IPS-NIHi7 (cell line): Measurements from ENCODE around the gene NR3C1.

Experiments
- DNase-seq: peaks from one replicate; pipeline ENCODE4 v3.0.0; 2012; ENCODE audit warnings: mixed read lengths; ENCODE audit errors: extremely low spot score

NR3C1 gene

GRCh38 chr5:143234162-143234842 lies 169.2 kb downstream of the NR3C1 start:
- no peak for DNase-seq

GRCh38 chr5:143233031-143233430 lies 170.5 kb downstream of the NR3C1 start:
- DNase-seq, result no peak

GRCh38 chr5:143231973-143232812 lies 171.3 kb downstream of the NR3C1 start:
- no peak for DNase-seq

GRCh38 chr5:143231416-143231815 lies 172.1 kb downstream of the NR3C1 start:
- DNase-seq, result no peak

- no peak for DNase-seq
These were observed 172.8 kb downstream of the NR3C1 start for GRCh38 chr5:143230676-143230996.

- DNase-seq, result no peak
These were observed 173.4 kb downstream of the NR3C1 start for GRCh38 chr5:143229896-143230675.

- no peak for DNase-seq
These were observed 174.0 kb downstream of the NR3C1 start for GRCh38 chr5:143229426-143229895.

- DNase-seq, result no peak
These were observed 174.7 kb downstream of the NR3C1 start for GRCh38 chr5:143228597-143229293.
